SJCRH30 (cell line): ENCODE results near the gene DGKI. TPM values are rescaled to one million over a fixed set of nuclear protein-coding genes. Genes with fewer than 3 reads are reported as not detected.

Source experiments
- DNase-seq, 2 experiments: peaks; one replicate each; pipeline ENCODE4 v3.0.0-alpha.2; 2015 to 2020
- H3K27ac ChIP-seq: fragments of 250-450 bp; sonication (Bioruptor Pico); 2 replicates; pipeline ENCODE4 v1.5.1; 2020; ENCODE audit warnings: mild to moderate bottlenecking, moderate library complexity
- H3K27me3 ChIP-seq: fragments of 250-450 bp; sonication (Bioruptor Pico); 2 replicates; pipeline ENCODE4 v1.5.1; 2020; ENCODE audit warnings: mild to moderate bottlenecking, moderate library complexity
- H3K36me3 ChIP-seq: fragments of 250-450 bp; sonication (Bioruptor Pico); 2 replicates; pipeline ENCODE4 v1.5.1; 2020; ENCODE audit warnings: mild to moderate bottlenecking, moderate library complexity
- H3K4me1 ChIP-seq: fragments of 250-450 bp; sonication (Bioruptor Pico); 2 replicates; pipeline ENCODE4 v1.5.1; 2020; ENCODE audit warnings: mild to moderate bottlenecking, moderate library complexity
- H3K4me3 ChIP-seq: fragments of 250-450 bp; sonication (Bioruptor Pico); 2 replicates; pipeline ENCODE4 v1.5.1; 2020; ENCODE audit warnings: mild to moderate bottlenecking, moderate library complexity
- H3K9me3 ChIP-seq: fragments of 250-450 bp; sonication (Bioruptor Pico); replicated peaks from 2 replicates; pipeline ENCODE4 v1.5.1; 2020; ENCODE audit warnings: mild to moderate bottlenecking, moderate library complexity
- total RNA-seq: library from RNA; depleted of rRNA; stranded (reverse); fragments of >200 nt; shearing (Covaris generic); gene quantifications from 2 replicates; pipeline ENCODE4 v1.2.3, GENCODE V29; 2014

Gene DGKI
- total RNA-seq, 1 experiment from 2014 or later = not detected

DNA sequence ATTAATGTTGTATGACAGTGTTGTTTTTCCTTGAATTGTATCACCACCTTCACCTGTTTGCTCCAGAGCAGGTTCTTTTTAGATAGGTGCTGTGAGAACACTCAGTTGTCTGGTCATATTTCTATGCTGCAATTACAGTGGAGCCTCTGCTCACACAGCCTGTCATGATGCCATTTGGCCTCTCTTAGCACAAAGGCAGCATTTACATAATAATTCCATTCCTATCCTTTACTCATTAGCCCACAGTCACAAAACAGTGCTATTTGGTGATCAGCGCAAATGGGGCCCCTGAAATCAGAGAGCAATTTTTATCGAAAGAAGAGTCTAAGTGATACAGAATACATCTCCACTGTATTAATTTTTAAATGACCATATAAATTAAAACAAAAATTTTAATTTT is 13.8 kb upstream of the DGKI start:
- DNase-seq = no peak
- H3K36me3 ChIP-seq = no peaks in the 10 kb centered on the region

DNA sequence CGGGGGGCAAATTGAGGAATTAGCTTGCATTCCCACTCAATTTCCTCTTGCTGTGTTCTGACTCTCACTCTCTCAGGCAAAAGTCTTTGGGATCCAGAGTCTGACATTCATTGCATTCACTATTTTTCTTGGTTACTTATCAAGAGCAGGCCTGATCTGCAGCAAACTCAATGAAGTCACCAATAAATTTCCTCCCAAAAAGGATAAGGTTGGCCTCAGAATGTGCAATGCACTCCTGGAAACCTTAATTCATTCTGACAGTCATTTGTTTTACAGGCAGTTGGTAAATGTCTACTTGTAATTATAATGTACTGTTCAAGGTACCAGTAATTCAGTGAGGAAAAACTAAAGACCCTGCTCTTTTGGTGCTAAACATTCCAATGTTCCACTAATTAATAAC is 6.3 kb upstream of the DGKI start:
- Histone ChIP-seq H3K36me3 (no peaks in the 10 kb centered on the region), H3K27me3 (no peaks in the 10 kb centered on the region), H3K4me3 (no peak overlapping the region), H3K4me1 (no peaks in the 10 kb centered on the region), H3K9me3 (no peaks in the 10 kb centered on the region), H3K27ac (no peak overlapping the region)
- DNase-seq = no peak

More for the DNA sequence above, 13.8 kb upstream of the DGKI start:
- Histone ChIP-seq H3K9me3 (no peaks in the 10 kb centered on the region), H3K4me3 (no peak overlapping the region), H3K27me3 (no peaks in the 10 kb centered on the region), H3K27ac (no peak overlapping the region), H3K4me1 (no peaks in the 10 kb centered on the region)

DNA sequence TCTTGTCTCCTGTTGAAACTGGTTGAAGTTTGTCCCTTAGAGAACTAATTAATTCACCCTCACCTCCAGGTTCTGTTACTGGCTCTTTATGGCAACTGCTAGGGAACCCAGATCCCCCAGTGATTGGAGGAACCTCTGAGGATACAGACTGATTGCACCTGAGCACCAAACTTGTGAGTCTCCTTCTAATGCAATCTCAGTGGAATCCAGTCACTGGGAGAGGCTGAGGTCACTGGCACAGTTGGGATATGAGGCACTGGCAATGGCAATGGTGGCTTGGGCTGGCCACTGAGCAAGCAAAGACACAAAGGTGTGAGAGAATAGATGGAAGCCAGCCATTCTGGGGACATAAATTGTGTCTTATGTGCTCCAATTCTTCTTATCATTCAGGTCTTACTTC is 5.3 kb upstream of the DGKI start:
- no peaks in the 10 kb centered on the region for H3K9me3 ChIP-seq
- no peak overlapping the region for H3K4me3 ChIP-seq
- no peaks in the 10 kb centered on the region for H3K4me1 ChIP-seq
- no peak overlapping the region for H3K27ac ChIP-seq
- H3K27me3 ChIP-seq = no peaks in the 10 kb centered on the region
- H3K36me3 ChIP-seq = no peaks in the 10 kb centered on the region
- no peak for DNase-seq

DNA sequence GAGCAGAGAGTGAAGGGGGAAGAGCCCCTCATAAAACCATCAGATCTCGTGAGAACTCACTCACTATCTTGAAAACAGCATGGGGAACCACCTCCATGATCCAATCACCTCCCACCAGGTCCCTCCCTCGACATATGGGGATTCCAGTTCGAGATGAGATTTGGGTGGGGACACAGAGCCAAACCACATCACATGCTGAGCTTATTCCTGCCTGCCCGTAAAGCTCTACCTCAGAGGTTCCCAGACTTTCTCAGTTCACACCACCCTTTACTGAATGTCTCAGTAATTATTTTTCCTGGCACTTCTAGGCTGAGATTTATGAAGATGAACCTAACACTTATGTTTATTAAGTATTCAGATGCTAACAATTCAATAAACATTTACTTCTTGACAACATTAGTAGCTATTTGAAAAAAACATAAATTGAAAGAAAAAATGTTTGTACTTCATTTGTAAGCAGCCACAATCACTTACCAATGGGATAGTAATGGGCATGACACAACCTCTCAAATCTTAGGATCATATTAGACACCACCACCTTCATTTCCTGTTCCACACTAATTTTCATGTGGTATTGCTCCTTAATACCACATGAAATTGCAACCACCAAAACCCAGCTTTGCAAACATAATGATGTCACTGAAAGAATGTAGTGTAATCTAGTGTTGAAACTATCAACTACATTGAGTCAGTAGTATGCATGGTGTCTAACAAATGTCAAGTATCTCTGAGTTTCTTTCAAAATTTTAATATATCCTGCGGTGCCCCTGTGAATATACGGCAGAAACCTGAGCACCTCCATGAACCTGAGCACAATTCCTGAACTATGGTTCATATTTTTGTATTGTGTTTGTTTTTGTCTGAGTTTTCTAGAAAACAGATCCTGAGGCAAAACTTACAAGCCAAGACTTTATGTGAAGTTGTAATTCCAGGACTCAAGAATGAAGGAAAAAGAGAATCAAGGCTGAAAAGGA is 4.5 kb upstream of the DGKI start:
- H3K27me3 ChIP-seq = no peaks in the 10 kb centered on the region
- DNase-seq = peak in 1 of 2 experiments; percentile 11
- H3K36me3 ChIP-seq = no peaks in the 10 kb centered on the region
- H3K9me3 ChIP-seq = no peaks in the 10 kb centered on the region
- no peak overlapping the region for H3K27ac ChIP-seq
- no peak overlapping the region for H3K4me3 ChIP-seq
- no peaks in the 10 kb centered on the region for H3K4me1 ChIP-seq

DNA sequence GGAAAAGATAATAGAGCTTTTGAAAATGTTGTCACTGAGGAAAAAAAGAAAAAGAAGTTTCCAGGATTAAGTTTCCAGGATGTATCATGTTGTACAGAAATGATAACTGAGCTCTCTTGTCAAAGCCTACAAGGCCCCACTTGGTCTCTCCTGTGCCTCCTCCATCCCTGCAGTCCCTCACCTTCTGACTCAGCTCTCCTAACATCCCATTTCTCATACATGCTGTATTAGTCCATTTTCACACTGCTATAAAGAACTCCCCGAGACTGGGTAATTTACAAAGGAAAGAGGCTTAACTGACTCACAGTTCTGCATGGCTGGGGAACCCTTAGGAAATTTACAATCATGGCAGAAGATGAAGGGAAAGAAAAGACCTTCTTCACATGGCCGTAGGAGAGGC is 3.8 kb upstream of the DGKI start:
- H3K4me3 ChIP-seq = no peak overlapping the region
- H3K27me3 ChIP-seq = no peaks in the 10 kb centered on the region
- DNase-seq = no peak
- no peaks in the 10 kb centered on the region for H3K9me3 ChIP-seq
- no peaks in the 10 kb centered on the region for H3K4me1 ChIP-seq
- H3K36me3 ChIP-seq = no peaks in the 10 kb centered on the region
- no peak overlapping the region for H3K27ac ChIP-seq

DNA sequence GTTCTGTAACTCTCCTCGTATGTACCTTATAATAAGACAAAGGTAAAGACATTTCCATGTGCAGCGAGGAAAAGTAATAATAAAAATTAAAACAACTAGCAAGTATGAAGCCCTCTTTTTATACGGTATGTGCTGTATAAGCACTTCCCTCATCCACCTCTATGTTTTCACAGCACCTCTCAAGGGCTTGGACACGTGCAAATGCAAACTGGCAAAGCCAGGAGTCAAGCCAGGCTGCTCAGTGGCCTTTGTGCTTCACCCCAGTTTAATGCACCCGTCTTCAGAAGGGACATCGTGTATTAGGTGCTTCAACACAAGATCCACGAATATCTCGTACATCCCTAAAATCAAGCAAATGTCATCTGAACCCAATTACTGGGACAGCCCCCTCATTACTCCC is 1.3 kb upstream of the DGKI start:
- no peak for DNase-seq
- H3K36me3 ChIP-seq = no peaks in the 10 kb centered on the region
- H3K9me3 ChIP-seq = no peaks in the 10 kb centered on the region
- no peaks in the 10 kb centered on the region for H3K27me3 ChIP-seq
- no peak overlapping the region for H3K4me3 ChIP-seq
- 0 out of 2 replicates have a peak, but pooled peaks cover 4% of the 10 kb centered on the region for H3K4me1 ChIP-seq
- no peak overlapping the region for H3K27ac ChIP-seq

DNA sequence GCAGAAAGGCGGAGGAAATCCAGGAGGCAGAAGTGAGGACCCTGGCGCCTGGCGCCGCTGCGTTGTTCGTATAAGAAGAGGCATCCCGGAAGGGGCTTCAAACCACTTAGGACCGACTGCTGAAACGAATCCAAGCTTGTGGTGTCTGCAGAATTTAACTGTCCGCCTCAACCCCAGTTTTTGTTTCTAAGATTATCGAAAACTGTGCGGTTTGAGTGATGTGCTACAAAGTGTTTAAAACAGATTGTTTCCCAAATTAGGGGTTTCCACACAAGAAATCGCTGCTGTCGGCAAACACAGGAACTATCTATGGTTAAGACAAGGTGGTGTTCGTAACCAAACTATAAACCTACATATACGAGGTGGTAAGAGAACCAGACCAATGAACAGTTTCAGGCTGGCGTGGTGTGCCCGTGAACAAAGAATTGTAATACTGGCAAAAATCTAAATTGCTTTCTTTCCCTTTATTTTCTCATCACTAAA is 835 bp upstream of the DGKI start:
- no peaks in the 10 kb centered on the region for H3K9me3 ChIP-seq
- H3K27me3 ChIP-seq = no peaks in the 10 kb centered on the region
- DNase-seq = no peak
- 0 out of 2 replicates have a peak, but pooled peaks cover 4% of the 10 kb centered on the region for H3K4me1 ChIP-seq
- no peak overlapping the region for H3K27ac ChIP-seq
- no peaks in the 10 kb centered on the region for H3K36me3 ChIP-seq
- H3K4me3 ChIP-seq = no peak overlapping the region

DNA sequence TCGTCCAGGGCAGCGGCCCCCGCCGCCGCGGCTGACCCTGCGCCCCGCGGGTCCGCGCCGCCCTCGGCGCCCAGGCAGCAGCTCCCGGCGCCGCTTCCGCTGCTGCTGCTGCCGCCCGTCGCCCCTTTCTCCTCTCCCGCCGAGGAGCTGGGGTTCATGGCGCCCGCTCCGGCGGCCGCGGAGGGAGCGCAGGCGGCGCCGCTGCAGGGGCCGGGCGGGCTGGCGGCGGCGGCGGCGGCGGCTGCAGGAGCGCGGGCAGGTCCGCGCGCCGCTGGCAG is 286 bp downstream of the DGKI start:
- no peak overlapping the region for H3K27ac ChIP-seq
- no peaks in the 10 kb centered on the region for H3K27me3 ChIP-seq
- H3K9me3 ChIP-seq = no peaks in the 10 kb centered on the region
- 0 out of 2 replicates have a peak, but pooled peaks cover 4% of the 10 kb centered on the region for H3K4me1 ChIP-seq
- no peak for DNase-seq
- H3K4me3 ChIP-seq = no peak overlapping the region
- H3K36me3 ChIP-seq = no peaks in the 10 kb centered on the region

DNA sequence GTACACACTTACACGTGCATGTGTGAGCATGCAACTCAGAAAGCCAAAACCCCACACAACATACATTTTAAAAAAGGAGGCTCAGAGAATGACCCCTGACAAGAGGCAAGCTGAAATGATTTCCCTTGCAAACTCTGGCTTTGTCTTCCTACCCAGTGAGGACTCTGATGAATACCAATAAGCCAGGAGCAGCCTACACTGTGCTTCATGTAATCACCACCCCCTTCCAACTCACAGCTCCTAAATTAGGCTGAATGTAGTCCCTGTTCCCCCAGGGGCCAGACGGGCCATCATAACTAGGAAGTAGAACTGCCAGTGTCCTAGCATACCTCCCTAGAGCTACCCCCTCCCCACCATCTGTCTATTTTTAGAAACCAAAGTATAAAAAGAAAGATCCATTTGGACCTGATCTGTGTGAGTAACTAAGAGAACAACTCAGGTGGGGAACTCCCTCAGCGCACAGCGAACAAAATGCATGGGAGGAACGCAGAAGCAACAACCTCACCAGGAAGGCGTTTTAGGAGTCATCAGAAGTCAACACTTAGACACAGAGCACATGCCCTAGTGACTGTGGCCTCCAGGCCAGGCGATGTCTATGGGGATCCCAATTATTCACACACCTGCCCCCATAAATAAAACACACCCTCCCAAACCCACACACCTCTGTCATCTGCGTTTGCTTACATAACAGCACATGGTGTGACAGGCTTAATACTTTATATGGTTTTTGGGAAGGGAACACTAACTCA is 1.9 kb downstream of the DGKI start:
- no peak overlapping the region for H3K4me3 ChIP-seq
- H3K27ac ChIP-seq = no peak overlapping the region
- H3K4me1 ChIP-seq = 0 out of 2 replicates have a peak, but pooled peaks cover 4% of the 10 kb centered on the region
- H3K9me3 ChIP-seq = no peaks in the 10 kb centered on the region
- 0 out of 2 replicates have a peak, but pooled peaks cover 4% of the 10 kb centered on the region for H3K27me3 ChIP-seq
- peak in 1 of 2 experiments; percentile 6 for DNase-seq
- no peaks in the 10 kb centered on the region for H3K36me3 ChIP-seq

DNA sequence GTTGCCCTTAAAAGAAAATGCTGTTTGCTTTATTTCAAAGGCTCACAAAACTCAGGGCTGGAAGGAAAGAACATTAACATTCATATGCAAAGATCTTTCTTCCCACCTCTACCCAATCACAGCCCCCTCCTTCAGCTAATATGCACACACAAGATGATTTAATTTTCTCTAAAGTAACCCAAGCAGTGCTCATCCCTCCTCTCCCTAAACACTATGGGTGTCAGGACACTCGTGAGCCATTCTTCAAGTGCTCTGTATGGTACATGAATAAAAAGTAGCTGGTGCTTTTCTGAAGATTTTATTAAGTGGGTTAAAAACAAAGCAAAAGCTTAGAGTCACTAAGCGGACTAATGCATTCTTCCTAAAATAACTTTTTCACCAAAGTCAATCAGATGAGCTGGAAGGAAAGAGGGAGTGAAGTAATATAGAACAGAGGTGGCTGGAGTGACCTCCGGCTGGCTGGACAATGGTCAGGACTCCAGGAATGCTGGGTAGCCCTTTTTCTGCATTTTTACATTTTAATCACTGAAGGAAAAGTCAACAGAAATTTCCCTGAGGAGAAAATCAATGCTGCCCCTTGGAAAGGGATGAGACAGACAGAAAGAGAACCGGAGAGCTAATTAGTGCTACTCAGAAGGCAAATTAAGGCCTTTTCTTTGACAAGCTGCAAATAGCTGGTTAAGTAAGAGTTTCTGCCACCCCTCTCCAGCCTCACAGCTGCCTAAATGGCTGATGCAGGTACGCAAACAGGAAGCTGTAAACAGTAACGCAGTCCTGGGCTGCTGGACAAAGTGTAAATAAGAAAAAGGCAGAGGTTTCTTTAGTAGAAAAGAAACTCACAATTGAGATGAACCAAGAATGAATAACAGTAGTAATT is 6.6 kb downstream of the DGKI start:
- no peaks in the 10 kb centered on the region for H3K36me3 ChIP-seq
- 0 out of 2 replicates have a peak, but pooled peaks cover 4% of the 10 kb centered on the region for H3K4me1 ChIP-seq
- H3K9me3 ChIP-seq = no peaks in the 10 kb centered on the region
- no peak overlapping the region for H3K4me3 ChIP-seq
- H3K27ac ChIP-seq = no peak overlapping the region
- peaks cover 4% of the 10 kb centered on the region; the same call in 1 of the 2 replicates for H3K27me3 ChIP-seq
- DNase-seq = no peak

DNA sequence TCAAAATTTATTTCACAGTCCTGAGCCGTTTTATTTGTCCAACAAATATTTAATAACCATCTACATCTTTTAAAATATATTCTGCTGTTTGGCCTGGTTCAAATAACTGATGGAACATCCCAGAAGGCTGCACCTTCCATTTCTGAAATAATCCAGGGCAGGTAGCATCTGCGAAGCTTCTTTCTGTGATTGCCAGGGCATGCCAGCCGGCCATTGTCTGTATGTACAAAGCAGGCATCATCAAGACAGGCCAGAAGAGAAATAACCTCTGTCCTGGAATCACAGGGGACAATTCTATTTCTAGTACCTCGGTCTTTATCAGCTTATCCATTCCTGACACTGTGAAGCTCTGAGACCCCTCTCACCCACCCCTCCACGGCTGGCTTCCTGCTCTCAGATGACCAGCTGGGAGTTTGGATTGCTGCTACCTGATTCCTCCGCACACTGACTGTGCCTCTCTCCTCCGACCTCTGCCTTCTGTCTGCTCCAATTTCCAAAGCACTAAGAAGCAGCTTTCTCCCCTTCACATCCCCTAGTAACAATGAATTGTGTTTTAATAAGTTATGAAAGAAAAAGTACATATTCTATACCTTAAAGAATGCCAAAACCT is 8.0 kb downstream of the DGKI start:
- H3K9me3 ChIP-seq = no peaks in the 10 kb centered on the region
- no peak overlapping the region for H3K27ac ChIP-seq
- H3K27me3 ChIP-seq = peaks cover 4% of the 10 kb centered on the region; the same call in 1 of the 2 replicates
- H3K4me3 ChIP-seq = no peak overlapping the region
- no peak for DNase-seq
- no peaks in the 10 kb centered on the region for H3K4me1 ChIP-seq
- no peaks in the 10 kb centered on the region for H3K36me3 ChIP-seq

DNA sequence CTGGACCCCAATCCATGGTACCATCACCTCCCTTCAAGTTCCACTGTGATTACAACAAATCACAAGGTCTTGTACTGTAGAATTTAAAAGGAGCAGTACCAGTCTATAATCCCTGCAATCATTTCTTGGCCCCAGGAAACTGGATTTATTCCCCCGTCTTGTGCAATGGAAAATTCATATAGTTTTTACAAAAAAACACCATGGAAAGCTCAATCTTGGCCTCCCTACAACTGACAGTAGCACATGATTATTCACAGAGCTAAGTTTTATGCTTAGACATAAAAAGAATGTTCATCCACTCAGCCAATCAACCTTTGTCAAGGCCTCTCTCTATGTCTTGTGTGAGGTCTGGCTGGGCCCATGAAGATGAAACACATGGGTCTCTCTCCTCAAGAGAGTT is 10.2 kb downstream of the DGKI start:
- Histone ChIP-seq H3K4me3 (no peak overlapping the region), H3K9me3 (0 out of 2 replicates have a peak, but pooled peaks cover 6% of the 10 kb centered on the region), H3K27ac (no peak overlapping the region)

DNA sequence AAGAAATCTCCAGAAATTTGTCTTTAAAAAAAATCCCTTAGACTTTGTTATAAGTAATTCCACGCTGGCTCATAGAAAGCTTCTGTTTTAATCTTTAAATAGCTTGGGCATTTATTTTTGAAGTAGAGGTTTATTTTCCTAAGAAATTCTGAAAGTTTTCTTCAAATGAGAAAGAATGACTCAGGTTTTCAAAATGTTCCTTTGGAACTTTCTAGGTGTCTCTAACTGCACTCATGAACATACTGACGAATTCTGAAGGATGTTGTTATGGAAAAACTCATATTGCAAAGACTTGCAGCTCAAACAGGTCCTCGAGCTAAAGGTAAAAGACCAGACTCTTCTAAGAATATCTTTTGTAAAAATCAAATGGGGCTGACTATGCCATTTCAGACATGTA is 10.7 kb downstream of the DGKI start:
- Histone ChIP-seq H3K36me3 (no peaks in the 10 kb centered on the region), H3K4me1 (no peaks in the 10 kb centered on the region), H3K27ac (no peak overlapping the region), H3K4me3 (no peak overlapping the region), H3K9me3 (0 out of 2 replicates have a peak, but pooled peaks cover 6% of the 10 kb centered on the region), H3K27me3 (peaks cover 4% of the 10 kb centered on the region; the same call in 1 of the 2 replicates)
- no peak for DNase-seq

More for the DNA sequence above, 10.2 kb downstream of the DGKI start:
- DNase-seq = no peak
- no peaks in the 10 kb centered on the region for H3K4me1 ChIP-seq
- H3K36me3 ChIP-seq = no peaks in the 10 kb centered on the region
- H3K27me3 ChIP-seq = peaks cover 4% of the 10 kb centered on the region; the same call in 1 of the 2 replicates
